ENCODE measurements around the gene C19orf47.

GRCh38 chr19:40272261-40272660, 75.9 kb downstream of the C19orf47 start:
- TF ChIP-seq CTCF (conservative IDR thresholded peaks at IDR 0.05 in 1 of 2, IDR thresholded peaks at IDR 0.05 in 1 of 2; ENCODE audit: extremely low read depth in 1 of 2, insufficient read depth in 1 of 2, low read depth in 1 of 2, low read length in 2 of 2): no peak
- TF ChIP-seq EZH2 (IDR thresholded peaks at IDR 0.05; ENCODE audit: borderline replicate concordance, low read length): no peak

Data from mammary epithelial cell (primary cell).